ENCODE results near the gene CCDC91.

Gene CCDC91

GRCh38 chr12:28296287-28296686 is 106.0 kb downstream of the CCDC91 start:
- no peaks in the 10 kb centered on the region for H3K27me3 ChIP-seq (ENCODE audit: insufficient read depth, poor library complexity, severe bottlenecking)
- TF ChIP-seq POLR2AphosphoS5 (IDR thresholded peaks at IDR 0.05; ENCODE audit: low read depth) (no peak), REST (IDR thresholded peaks at IDR 0.05; ENCODE audit: insufficient replicate concordance, low read depth) (no peak), SPI1 (IDR thresholded peaks at IDR 0.05; ENCODE audit: borderline replicate concordance, low read depth) (no peak), CTCF (IDR thresholded peaks at IDR 0.05; ENCODE audit: insufficient read depth, low read length) (no peak), GABPA (IDR thresholded peaks at IDR 0.05; ENCODE audit: low read depth) (no peak)
- H3K4me3 ChIP-seq (replicated peaks; ENCODE audit: insufficient read depth, low read length), result no peak overlapping the region
- no peak for DNase-seq (ENCODE audit: low read depth in 1 of 2, low spot score in 1 of 2)
- H3K27ac ChIP-seq (replicated peaks), result no peak overlapping the region

GRCh38 chr12:28303192-28303591 is 112.9 kb downstream of the CCDC91 start:
- Histone ChIP-seq H3K4me3 (replicated peaks; ENCODE audit: insufficient read depth, low read length) (no peak overlapping the region), H3K27ac (replicated peaks) (no peak overlapping the region), H3K27me3 (ENCODE audit: insufficient read depth, poor library complexity, severe bottlenecking) (no peaks in the 10 kb centered on the region)
- no peak for DNase-seq (ENCODE audit: low read depth in 1 of 2, low spot score in 1 of 2)
- no peak for TF ChIP-seq REST (IDR thresholded peaks at IDR 0.05; ENCODE audit: insufficient replicate concordance, low read depth)
- no peak for TF ChIP-seq GABPA (IDR thresholded peaks at IDR 0.05; ENCODE audit: low read depth)

- H3K27me3 ChIP-seq (ENCODE audit: insufficient read depth, poor library complexity, severe bottlenecking), result no peaks in the 10 kb centered on the region
- TF ChIP-seq SPI1 (IDR thresholded peaks at IDR 0.05; ENCODE audit: borderline replicate concordance, low read depth) (no peak), REST (IDR thresholded peaks at IDR 0.05; ENCODE audit: insufficient replicate concordance, low read depth) (no peak), POLR2AphosphoS5 (IDR thresholded peaks at IDR 0.05; ENCODE audit: low read depth) (no peak), GABPA (IDR thresholded peaks at IDR 0.05; ENCODE audit: low read depth) (no peak), CTCF (IDR thresholded peaks at IDR 0.05; ENCODE audit: insufficient read depth, low read length) (no peak)
- no peak overlapping the region for H3K27ac ChIP-seq (replicated peaks)
- H3K4me3 ChIP-seq (replicated peaks; ENCODE audit: insufficient read depth, low read length), result no peak overlapping the region
- no peak for DNase-seq (ENCODE audit: low read depth in 1 of 2, low spot score in 1 of 2)
Measured at GRCh38 chr12:28306535-28306934, 116.3 kb downstream of the CCDC91 start.

- TF ChIP-seq POLR2AphosphoS5 (IDR thresholded peaks at IDR 0.05; ENCODE audit: low read depth), result no peak
- TF ChIP-seq REST (IDR thresholded peaks at IDR 0.05; ENCODE audit: insufficient replicate concordance, low read depth), result no peak
Measured at GRCh38 chr12:28308891-28309290, 118.6 kb downstream of the CCDC91 start.

More at GRCh38 chr12:28308891-28309290, 118.6 kb downstream of the CCDC91 start:
- H3K4me3 ChIP-seq (replicated peaks; ENCODE audit: insufficient read depth, low read length), result no peak overlapping the region
- no peak for DNase-seq (ENCODE audit: low read depth in 1 of 2, low spot score in 1 of 2)
- H3K27ac ChIP-seq (replicated peaks), result no peak overlapping the region
- H3K27me3 ChIP-seq (ENCODE audit: insufficient read depth, poor library complexity, severe bottlenecking), result no peaks in the 10 kb centered on the region
